ENCODE measurements around the gene GPSM3.
"Not testable (repeated sequence)": the region's sequence is repeated elsewhere in the genome, so short reads cannot be mapped to it uniquely, and the experiment has no call there.

Gene GPSM3

DNA sequence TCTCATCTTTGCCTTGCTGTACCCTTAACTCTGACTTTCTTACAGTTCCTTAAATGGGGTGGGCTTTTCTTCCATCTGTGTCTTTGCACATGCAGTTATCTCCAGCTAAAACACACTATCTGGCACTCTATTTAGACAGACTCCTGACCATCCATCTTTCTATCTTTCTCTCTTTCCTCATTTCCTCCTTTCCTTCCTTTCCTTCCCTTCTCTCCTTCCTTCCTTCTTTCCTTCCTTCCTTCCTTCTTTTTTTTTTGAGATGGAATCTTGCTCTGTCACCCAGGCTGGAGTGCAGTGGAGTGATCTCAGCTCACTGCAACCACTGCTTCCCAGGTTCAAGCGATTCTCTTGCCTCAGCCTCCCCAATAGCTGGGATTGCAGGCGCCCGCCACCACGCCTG, 23.2 kb upstream of the GPSM3 start:
- DNase-seq (ENCODE audit: low read depth in 1 of 2, low spot score in 1 of 2), result no peak
- no peak for TF ChIP-seq JUND (IDR thresholded peaks at IDR 0.05; ENCODE audit: low read depth)
- in situ Hi-C loops (cut with HindIII; ENCODE audit: low pct_unique_long_range_greater_than_20kb, low sequenced_read_pairs), result no loop called here

DNA sequence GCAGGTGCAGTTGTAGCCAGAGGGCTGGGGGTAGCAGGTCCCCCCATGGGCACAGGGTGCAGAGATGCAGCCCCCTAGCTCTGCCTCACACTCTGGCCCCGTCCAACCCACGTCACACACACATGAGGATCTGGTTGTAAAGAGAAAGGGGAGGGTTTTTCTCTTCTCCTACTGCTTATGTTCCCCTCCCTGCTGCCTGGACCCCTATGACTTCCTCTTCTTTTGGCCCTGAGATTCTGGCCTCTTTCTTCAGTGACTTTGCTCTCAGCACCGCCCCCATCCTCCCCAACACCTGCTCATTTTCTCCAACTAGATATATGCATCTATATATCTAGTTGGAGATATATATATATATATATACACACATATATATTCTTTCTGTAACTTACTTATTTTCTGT, 21.7 kb upstream of the GPSM3 start:
- no peak for TF ChIP-seq JUND (IDR thresholded peaks at IDR 0.05; ENCODE audit: low read depth)
- DNase-seq (ENCODE audit: low read depth in 1 of 2, low spot score in 1 of 2), result no peak
- in situ Hi-C loops (cut with HindIII; ENCODE audit: low pct_unique_long_range_greater_than_20kb, low sequenced_read_pairs), result no loop called here

GRCh38 chr6:32213649-32214048, 21.2 kb upstream of the GPSM3 start:
- in situ Hi-C loops (cut with HindIII; ENCODE audit: low pct_unique_long_range_greater_than_20kb, low sequenced_read_pairs), result no loop called here
- TF ChIP-seq JUND (IDR thresholded peaks at IDR 0.05; ENCODE audit: low read depth), result no peak
- DNase-seq (ENCODE audit: low read depth in 1 of 2, low spot score in 1 of 2), result no peak

GRCh38 chr6:32212076-32212760, 19.8 kb upstream of the GPSM3 start:
- no peak for DNase-seq (ENCODE audit: low read depth in 1 of 2, low spot score in 1 of 2)
- in situ Hi-C loops (cut with HindIII; ENCODE audit: low pct_unique_long_range_greater_than_20kb, low sequenced_read_pairs), result no loop called here

GRCh38 chr6:32211432-32211831, 19.0 kb upstream of the GPSM3 start:
- DNase-seq (ENCODE audit: low read depth in 1 of 2, low spot score in 1 of 2); in situ Hi-C loops (cut with HindIII; ENCODE audit: low pct_unique_long_range_greater_than_20kb, low sequenced_read_pairs): not testable (repeated sequence)

More at GRCh38 chr6:32212076-32212760, 19.8 kb upstream of the GPSM3 start:
- no peak for TF ChIP-seq JUND (IDR thresholded peaks at IDR 0.05; ENCODE audit: low read depth)

DNA sequence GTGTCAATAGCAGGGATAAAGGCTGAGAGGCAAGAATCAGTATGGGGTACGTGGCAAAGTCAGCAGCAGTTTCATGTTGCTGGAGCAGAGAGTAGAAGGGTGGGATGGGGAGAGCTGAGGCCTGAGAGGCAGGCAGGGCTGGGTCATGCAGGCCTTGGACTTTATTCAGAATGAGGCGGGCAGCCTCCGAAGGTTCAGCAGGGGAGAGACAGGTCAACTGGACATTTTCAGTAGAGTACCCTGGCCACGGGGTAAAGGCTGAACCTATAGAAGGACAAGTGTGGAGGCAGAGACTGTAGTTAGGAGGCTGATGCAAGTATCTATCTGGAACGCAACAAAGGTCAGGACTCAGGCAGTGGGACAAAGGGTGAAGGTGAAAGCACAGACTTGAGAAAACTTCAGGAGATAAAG, 17.8 kb upstream of the GPSM3 start:
- TF ChIP-seq JUND (IDR thresholded peaks at IDR 0.05; ENCODE audit: low read depth), result no peak
- DNase-seq (ENCODE audit: low read depth in 1 of 2, low spot score in 1 of 2), result no peak
- in situ Hi-C loops (cut with HindIII; ENCODE audit: low pct_unique_long_range_greater_than_20kb, low sequenced_read_pairs), result no loop called here

DNA sequence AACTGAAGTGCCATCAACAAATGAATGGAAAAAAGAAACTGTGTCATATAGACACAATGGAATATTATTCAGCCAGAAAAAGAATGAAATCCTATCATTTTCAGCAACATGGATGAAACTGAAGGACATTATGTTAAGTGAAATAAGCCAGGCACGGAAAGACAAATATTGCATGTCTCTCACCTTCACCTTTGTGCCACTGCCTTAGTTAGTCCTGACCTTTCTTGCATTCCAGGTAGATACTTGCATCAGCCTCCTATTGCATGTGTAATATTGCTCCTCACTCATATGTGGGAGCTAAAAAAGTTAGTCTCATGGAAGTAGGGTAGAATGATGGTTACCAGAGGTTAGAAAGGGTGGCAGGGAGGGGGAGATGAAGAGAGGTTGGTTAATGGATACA, 16.6 kb upstream of the GPSM3 start:
- no peak for DNase-seq (ENCODE audit: low read depth in 1 of 2, low spot score in 1 of 2)
- TF ChIP-seq JUND (IDR thresholded peaks at IDR 0.05; ENCODE audit: low read depth), result no peak
- in situ Hi-C loops (cut with HindIII; ENCODE audit: low pct_unique_long_range_greater_than_20kb, low sequenced_read_pairs), result no loop called here

DNA sequence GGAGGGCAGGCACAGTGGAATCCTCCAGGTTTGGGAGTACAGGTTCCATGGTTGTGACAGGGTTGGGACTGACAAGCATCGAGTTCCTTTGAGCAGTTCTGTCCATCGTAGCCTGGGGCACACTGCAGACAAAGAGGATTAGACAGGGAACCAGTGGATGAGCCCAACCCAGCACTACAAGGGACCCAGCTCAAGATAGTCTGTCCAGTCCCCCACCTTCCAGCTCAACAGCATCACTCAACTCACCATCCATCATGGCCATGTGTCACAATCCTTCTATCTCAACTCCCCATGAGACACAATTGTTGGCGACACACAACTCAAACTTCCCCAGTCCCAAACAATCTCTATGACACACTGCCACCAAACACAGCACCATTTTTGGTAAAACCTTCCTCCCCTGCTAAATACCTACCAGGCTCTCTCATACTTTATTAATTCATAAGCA, 11.8 kb upstream of the GPSM3 start:
- no peak for DNase-seq (ENCODE audit: low read depth in 1 of 2, low spot score in 1 of 2)
- in situ Hi-C loops (cut with HindIII; ENCODE audit: low pct_unique_long_range_greater_than_20kb, low sequenced_read_pairs), result no loop called here
- no peak for TF ChIP-seq JUND (IDR thresholded peaks at IDR 0.05; ENCODE audit: low read depth)

- in situ Hi-C loops (cut with HindIII; ENCODE audit: low pct_unique_long_range_greater_than_20kb, low sequenced_read_pairs), result no loop called here
- DNase-seq (ENCODE audit: low read depth in 1 of 2, low spot score in 1 of 2), result no peak
- no peak for TF ChIP-seq JUND (IDR thresholded peaks at IDR 0.05; ENCODE audit: low read depth)
Measured at GRCh38 chr6:32203426-32204267, 11.2 kb upstream of the GPSM3 start.

DNA sequence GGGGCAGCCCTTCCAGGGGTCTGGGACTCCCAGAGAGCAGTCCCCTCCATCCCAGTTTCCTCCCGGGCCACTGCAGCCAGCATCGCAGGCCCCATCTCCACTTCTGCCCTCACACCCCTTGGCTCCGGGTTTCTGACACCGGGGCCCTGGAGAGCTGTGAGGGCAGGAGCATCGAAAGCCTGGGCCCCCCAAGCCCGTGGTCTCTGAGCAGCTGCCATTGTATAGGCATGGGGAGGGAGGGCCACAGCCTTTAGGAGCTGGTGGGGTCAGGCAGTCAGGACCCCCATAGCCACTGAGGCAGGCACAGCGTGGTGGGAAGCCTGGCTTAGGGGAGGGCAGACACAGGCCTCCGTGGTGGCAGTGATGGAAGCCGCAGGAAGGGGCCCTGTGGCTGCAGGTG, 9.7 kb upstream of the GPSM3 start:
- TF ChIP-seq JUND (IDR thresholded peaks at IDR 0.05; ENCODE audit: low read depth), result no peak
- no peak for DNase-seq (ENCODE audit: low read depth in 1 of 2, low spot score in 1 of 2)
- in situ Hi-C loops (cut with HindIII; ENCODE audit: low pct_unique_long_range_greater_than_20kb, low sequenced_read_pairs), result no loop called here

DNA sequence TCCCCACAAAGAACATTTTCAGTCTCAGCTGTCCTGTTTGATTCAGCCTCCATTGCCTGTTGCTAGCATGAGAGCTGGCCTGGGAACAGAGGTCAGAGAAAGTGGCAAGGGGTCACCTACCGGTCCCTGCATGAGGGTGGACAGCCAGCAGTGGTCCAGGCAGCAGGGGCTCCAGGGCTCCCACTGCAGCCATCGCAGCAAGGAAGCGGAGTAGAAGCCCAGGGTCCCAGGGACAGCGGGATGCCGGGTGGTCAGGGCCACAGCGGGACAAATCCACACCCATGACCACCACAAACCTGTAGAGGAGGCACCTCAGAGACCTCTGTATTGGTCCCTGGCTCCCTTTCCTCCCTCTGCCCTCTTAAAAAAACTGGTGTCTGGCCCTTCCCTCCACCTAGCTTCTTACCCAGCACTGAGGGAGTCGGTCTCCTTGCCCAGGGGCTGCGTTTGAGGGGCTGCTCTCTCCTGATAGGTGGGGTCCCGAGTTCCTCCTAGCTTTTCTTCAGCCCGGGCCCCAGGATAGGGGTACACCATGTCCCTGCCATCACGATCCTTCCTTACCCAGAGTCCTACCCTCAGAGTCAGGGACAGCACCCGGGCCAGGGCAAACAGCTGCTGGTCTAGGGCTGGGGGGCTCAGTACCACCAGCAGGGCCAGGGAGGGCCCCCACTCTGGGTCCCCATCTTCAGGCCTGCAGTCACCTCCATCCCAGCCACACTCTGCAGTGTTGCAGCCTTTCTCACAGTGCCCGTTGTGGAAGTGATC, 8.4 kb upstream of the GPSM3 start:
- DNase-seq (ENCODE audit: low read depth in 1 of 2, low spot score in 1 of 2), result no peak
- TF ChIP-seq JUND (IDR thresholded peaks at IDR 0.05; ENCODE audit: low read depth), result no peak
- in situ Hi-C loops (cut with HindIII; ENCODE audit: low pct_unique_long_range_greater_than_20kb, low sequenced_read_pairs), result no loop called here

- in situ Hi-C loops (cut with HindIII; ENCODE audit: low pct_unique_long_range_greater_than_20kb, low sequenced_read_pairs), result no loop called here
- DNase-seq (ENCODE audit: low read depth in 1 of 2, low spot score in 1 of 2), result no peak
- TF ChIP-seq JUND (IDR thresholded peaks at IDR 0.05; ENCODE audit: low read depth), result no peak
Measured at GRCh38 chr6:32198866-32199265, 6.4 kb upstream of the GPSM3 start.

- no peak for DNase-seq (ENCODE audit: low read depth in 1 of 2, low spot score in 1 of 2)
- in situ Hi-C loops (cut with HindIII; ENCODE audit: low pct_unique_long_range_greater_than_20kb, low sequenced_read_pairs), result no loop called here
- no peak for TF ChIP-seq JUND (IDR thresholded peaks at IDR 0.05; ENCODE audit: low read depth)
Measured at GRCh38 chr6:32198345-32198696, 5.9 kb upstream of the GPSM3 start.
